Measurements from ENCODE around the gene NCKAP5L. TPM values are rescaled to one million over a fixed set of nuclear protein-coding genes. Genes with fewer than 3 reads are reported as not detected.

NCKAP5L gene
- total RNA-seq, 2 donors from 2014 or later = 21.2 to 24.1 TPM

GRCh38 chr12:49806877-49807276 is 21.3 kb downstream of the NCKAP5L start:
- Mint-ChIP-seq H3K27ac (no peak overlapping the region), H3K27me3 (ENCODE audit: insufficient read depth) (no peaks in the 10 kb centered on the region), H3K9me3 (no peaks in the 10 kb centered on the region), H3K4me1 (peaks cover 47% of the 10 kb centered on the region), H3K4me3 (no peak overlapping the region), H3K36me3 (ENCODE audit: low read depth) (peaks cover 20% of the 10 kb centered on the region)
- Histone ChIP-seq H3K36me3 (ENCODE audit: control insufficient read depth, insufficient read depth, low read length) (peaks cover 11% of the 10 kb centered on the region), H3K27ac (ENCODE audit: low read depth, low read length) (no peak overlapping the region), H3K9ac (ENCODE audit: extremely low read depth, low read length, poor library complexity, severe bottlenecking) (no peak overlapping the region), H3K9me3 (ENCODE audit: control insufficient read depth, low read length) (no peaks in the 10 kb centered on the region), H3K4me1 (ENCODE audit: control insufficient read depth, insufficient read depth, low read length) (peaks cover 16% of the 10 kb centered on the region), H3K27me3 (ENCODE audit: control insufficient read depth, insufficient read depth, low read length, poor library complexity, severe bottlenecking) (no peaks in the 10 kb centered on the region), H3K4me3 (ENCODE audit: low read length) (no peak overlapping the region)
- TF ChIP-seq CTCF (conservative IDR thresholded peaks at IDR 0.05) = no peak
- WGBS, 2 experiments (ENCODE audit: insufficient coverage in 1 of 2, insufficient read length in 1 of 2) = 87 to 88% methylated on average over 3 to 7 of the region's 7 CpGs
- DNase-seq = no peak

DNA sequence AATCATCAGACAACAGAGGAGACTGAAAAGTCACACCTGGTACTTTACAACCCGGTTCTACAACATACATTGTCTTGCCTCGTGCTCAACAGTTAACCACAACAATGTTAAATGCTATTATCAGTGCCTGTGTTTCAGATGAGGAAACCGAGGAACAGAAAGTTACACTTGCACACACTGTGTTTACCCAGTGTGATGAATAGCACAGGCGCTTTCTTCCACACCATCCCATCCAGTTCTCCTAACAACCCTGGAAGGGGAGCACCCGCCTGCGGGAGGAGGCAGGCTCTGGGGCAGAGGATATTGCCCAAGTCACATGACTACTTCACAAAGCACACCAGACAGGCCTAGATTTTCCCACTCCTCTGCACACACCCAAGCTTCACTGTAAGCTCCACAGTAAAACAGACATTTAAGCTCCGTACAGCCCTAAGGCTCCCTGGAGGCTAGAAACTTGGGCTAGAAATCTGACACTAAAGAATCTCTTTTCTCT is 21.8 kb downstream of the NCKAP5L start:
- no peak for DNase-seq
- WGBS, 2 experiments (ENCODE audit: insufficient coverage in 1 of 2, insufficient read length in 1 of 2) = 91 to 94% methylated on average over 4 to 7 of the region's 7 CpGs
- no peak for TF ChIP-seq CTCF (conservative IDR thresholded peaks at IDR 0.05)
- Mint-ChIP-seq H3K4me3 (no peak overlapping the region), H3K4me1 (peaks cover 49% of the 10 kb centered on the region), H3K27ac (no peak overlapping the region), H3K36me3 (ENCODE audit: low read depth) (peaks cover 25% of the 10 kb centered on the region), H3K27me3 (ENCODE audit: insufficient read depth) (no peaks in the 10 kb centered on the region), H3K9me3 (no peaks in the 10 kb centered on the region)
- Histone ChIP-seq H3K27me3 (ENCODE audit: control insufficient read depth, insufficient read depth, low read length, poor library complexity, severe bottlenecking) (no peaks in the 10 kb centered on the region), H3K27ac (ENCODE audit: low read depth, low read length) (no peak overlapping the region), H3K9me3 (ENCODE audit: control insufficient read depth, low read length) (no peaks in the 10 kb centered on the region), H3K9ac (ENCODE audit: extremely low read depth, low read length, poor library complexity, severe bottlenecking) (no peak overlapping the region), H3K36me3 (ENCODE audit: control insufficient read depth, insufficient read depth, low read length) (peaks cover 11% of the 10 kb centered on the region), H3K4me3 (ENCODE audit: low read length) (no peak overlapping the region), H3K4me1 (ENCODE audit: control insufficient read depth, insufficient read depth, low read length) (peaks cover 21% of the 10 kb centered on the region)

DNA sequence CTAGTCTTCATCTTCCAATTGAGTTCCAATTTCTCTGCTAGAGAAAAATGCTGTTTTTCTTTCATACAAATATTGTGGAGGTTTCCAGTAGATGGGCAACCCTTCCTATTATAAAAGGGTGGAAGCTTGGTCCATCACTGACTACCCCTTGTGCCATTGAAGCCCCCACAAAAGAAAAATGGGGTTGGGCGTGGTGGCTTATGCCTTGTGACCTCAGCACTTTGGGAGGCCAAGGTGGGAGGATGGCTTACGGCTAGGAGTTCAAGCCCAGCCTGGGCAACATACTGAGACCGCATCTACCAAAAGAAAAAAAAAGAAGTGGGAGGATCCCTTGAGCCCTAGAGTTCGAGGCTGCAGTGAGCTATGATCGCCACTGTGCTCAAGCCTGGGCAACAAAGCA is 22.8 kb downstream of the NCKAP5L start:
- 92 to 93% methylated on average over 4 to 5 of the region's 5 CpGs for WGBS, 2 experiments (ENCODE audit: insufficient coverage in 1 of 2, insufficient read length in 1 of 2)

More for the DNA sequence above, 22.8 kb downstream of the NCKAP5L start:
- no peak overlapping the region for H3K9ac ChIP-seq (ENCODE audit: extremely low read depth, low read length, poor library complexity, severe bottlenecking)
- H3K9me3 ChIP-seq (ENCODE audit: control insufficient read depth, low read length) = no peaks in the 10 kb centered on the region
- no peak for TF ChIP-seq CTCF (conservative IDR thresholded peaks at IDR 0.05)
- H3K36me3 Mint-ChIP-seq (ENCODE audit: low read depth) = peaks cover 28% of the 10 kb centered on the region
- H3K36me3 ChIP-seq (ENCODE audit: control insufficient read depth, insufficient read depth, low read length) = peaks cover 14% of the 10 kb centered on the region
- H3K27ac ChIP-seq (ENCODE audit: low read depth, low read length) = no peak overlapping the region
- DNase-seq = no peak
- H3K4me3 Mint-ChIP-seq = no peak overlapping the region
- peaks cover 49% of the 10 kb centered on the region for H3K4me1 Mint-ChIP-seq
- H3K27ac Mint-ChIP-seq = no peak overlapping the region
- peaks cover 30% of the 10 kb centered on the region for H3K4me1 ChIP-seq (ENCODE audit: control insufficient read depth, insufficient read depth, low read length)
- H3K9me3 Mint-ChIP-seq = no peaks in the 10 kb centered on the region
- no peaks in the 10 kb centered on the region for H3K27me3 Mint-ChIP-seq (ENCODE audit: insufficient read depth)
- no peak overlapping the region for H3K4me3 ChIP-seq (ENCODE audit: low read length)
- H3K27me3 ChIP-seq (ENCODE audit: control insufficient read depth, insufficient read depth, low read length, poor library complexity, severe bottlenecking) = no peaks in the 10 kb centered on the region
